PC-9 (cell line): ENCODE results near the gene RNF17.

Experiments used
- CTCF ChIP-seq: fragments of 200-600 bp; sonication (generic); conservative IDR thresholded peaks from 2 replicates; pipeline ENCODE4 v1.6.1; 2017; ENCODE audit warnings: mixed run types, antibody characterized with exemption, mild to moderate bottlenecking, moderate library complexity
- EZH2 ChIP-seq: fragments of 200-600 bp; sonication (generic); IDR thresholded peaks from 2 replicates; pipeline ENCODE4 v1.8.0; 2017; ENCODE audit warnings: antibody characterized with exemption, low read depth

DNA sequence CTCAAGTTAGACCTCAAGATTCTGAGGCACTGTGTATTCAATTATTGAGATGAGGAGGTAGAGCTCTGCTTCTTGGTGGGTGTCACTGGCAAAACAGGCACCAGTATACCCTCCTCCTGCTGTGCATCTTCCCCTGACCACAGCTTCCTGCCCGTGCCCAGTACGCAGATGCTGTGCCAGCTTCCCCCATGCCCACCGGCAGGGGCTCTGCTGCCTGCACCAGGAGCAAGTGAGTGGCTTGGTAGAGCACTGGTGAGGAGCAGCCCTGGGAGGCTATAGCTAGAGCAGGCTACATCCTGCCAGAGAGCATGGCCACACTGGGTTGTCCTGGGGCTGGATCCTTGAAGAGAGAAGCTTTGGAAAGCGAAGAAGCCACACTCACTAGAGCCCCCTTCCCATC is 21.0 kb upstream of the RNF17 start:
- TF ChIP-seq CTCF (no peak), EZH2 (no peak)
